SH-SY5Y (cell line): ENCODE results near the gene EPG5.

Source experiments
- GATA2 ChIP-seq: IDR thresholded peaks from 2 replicates; pipeline ENCODE4 v1.6.1; 2011; ENCODE audit warnings: mild to moderate bottlenecking, low read depth, low read length
- GATA3 ChIP-seq: IDR thresholded peaks from 2 replicates; pipeline ENCODE4 v1.6.1; 2011; ENCODE audit warnings: low read depth, mild to moderate bottlenecking, low read length, moderate library complexity

GRCh38 chr18:45830917-45831316 lies 136.2 kb downstream of the EPG5 start:
- no peak for TF ChIP-seq GATA2
- TF ChIP-seq GATA3, result no peak
